GM18868 (cell line): Measurements from ENCODE around the gene DVL1.
"Not testable (repeated sequence)": the region's sequence is repeated elsewhere in the genome, so short reads cannot be mapped to it uniquely, and the experiment has no call there.

Source experiments
- ATAC-seq: cut with Tn5 transposase; IDR thresholded peaks from one replicate; pipeline ENCODE4 v1.9.1; 2021; ENCODE audit warnings: mild to moderate bottlenecking, moderate library complexity; ENCODE audit not compliant: unreplicated experiment

The DVL1 gene

DNA sequence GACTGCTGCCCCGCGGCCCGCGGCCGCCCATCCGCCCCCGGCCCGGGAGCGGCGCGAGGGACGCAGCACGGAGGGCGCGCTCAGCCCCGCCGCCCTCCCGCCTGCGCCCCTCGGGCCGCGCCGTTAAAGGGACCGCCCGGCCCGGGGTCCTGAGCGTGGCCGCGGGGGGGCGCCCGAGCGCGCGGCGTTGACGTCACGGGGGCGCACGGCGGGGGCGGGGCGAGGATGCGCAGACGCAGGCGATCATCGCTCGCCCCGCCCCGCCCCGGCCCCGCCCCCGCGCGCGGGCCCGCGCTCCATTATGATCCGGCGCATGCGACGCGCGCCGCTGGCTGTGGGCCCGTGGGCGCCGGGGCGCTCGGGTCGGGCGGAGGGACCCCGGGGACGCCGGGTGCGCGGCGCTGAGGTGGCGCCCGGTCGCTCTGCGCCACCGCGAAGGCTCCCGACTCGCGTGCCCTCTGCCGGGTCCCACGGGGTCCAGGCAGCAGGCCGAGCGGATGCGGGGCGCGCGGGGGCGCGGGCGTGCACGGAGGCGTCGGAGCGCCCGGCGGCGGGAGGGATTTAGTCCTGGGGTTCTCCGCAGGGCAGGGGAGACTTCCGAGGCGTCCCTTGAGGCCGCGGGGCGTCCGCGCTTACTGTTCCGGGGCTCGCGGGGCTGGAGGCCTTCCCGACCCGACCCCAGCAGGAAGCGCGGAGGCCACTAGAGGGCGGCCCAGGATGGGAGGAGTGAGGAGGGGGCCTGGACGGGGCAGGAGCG is at the start of gene DVL1:
DVL1 (minus strand) TSS at position 163 of the 757 bp plus-strand sequence. CDS start 353 bp downstream, outside the sequence.
- ATAC-seq: peak; percentile 65

GRCh38 chr1:1398677-1399186 is 49.5 kb upstream of the DVL1 start:
- ATAC-seq: no peak

DNA sequence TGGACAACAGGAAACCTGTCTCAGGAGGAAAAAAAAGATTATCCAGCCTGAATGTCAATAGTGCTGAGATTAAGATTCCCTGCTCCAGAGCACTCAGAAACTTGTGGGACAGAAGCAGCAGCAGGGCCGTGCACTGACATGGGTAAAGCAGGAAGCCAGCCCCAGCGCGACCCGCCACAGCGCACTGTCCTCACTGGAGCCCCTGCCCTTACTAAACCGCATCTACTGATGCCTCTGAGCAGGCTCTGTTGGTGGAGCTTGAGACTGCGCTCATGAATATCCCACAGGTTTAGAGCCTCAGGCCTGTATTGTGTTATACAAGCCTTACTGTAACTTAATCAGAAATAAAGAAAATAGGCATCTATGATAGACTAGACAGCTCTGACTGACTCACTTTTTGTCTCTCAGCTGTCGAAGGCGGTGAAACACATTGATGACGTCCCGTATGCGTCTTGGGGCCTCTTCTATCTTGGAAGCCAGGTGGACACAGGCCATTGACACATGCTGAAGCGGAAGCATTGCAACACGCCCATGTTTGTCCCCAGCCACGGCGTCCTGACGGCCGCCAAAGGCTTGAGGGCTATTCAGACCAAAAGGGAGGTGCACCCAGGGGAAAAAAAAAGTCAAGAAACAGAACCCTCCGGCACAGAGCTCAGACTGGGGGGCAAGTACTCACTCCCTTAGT is 48.8 kb upstream of the DVL1 start:
- no peak for ATAC-seq

GRCh38 chr1:1395166-1395565 is 45.9 kb upstream of the DVL1 start:
- no peak for ATAC-seq

GRCh38 chr1:1394116-1394515 is 44.9 kb upstream of the DVL1 start:
- no peak for ATAC-seq

DNA sequence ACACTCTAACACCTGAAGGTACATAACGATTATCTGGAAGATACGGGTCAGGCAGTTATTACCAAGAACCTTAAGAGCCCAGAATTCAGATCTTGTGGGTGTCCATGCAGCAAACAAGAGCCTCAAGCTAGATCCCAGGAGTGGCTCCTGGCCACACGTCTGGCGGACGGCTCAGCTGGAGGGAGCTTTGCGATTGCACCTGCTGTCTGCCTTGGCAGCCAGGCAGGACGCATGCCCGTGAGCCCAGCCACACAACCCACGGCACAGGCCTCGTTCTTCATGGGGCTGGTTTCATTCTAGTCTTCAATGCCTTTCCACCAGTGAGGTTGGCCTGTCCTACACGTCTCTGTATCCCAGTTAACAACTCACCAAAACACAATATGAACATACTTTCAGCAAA is 44.2 kb upstream of the DVL1 start:
- ATAC-seq: no peak

DNA sequence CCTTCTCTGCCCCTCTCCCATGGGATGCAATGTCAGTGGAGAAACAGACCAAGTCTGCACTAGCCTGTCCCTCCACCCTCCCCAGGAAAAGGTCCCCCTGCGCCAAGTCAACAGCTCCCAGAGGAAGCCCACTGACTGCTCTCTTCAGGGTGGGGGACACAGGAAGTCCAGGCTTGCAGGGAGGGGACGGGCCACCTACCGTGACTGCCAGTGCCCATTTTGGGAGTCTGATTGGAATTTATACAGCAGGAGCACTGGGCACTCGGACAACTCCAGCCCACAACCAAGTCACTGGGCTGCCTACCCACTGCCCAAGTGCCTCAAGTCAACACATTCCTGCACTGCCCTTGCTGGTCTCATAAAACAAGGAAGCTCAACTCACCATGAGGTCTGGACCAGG is 43.8 kb upstream of the DVL1 start:
- ATAC-seq: no peak

DNA sequence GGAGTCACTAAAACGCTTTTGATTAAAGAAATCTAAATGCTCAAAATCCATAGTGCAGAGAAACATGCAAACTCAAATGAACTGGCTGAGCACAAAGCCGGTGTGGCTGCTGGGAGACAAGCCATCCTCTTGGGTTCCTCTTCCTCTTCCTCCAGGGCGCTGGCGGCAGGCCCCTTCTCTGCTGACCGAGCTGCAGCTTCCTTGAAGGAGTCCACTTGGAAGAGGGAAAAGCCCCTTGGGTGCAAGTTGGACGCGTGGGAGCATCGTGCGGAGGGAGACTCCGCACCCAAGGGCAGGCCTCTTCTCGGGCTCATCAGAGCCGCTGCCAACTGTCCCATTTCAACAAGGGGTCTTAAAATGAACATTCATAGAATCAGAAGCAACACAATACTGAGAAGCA is 42.0 kb upstream of the DVL1 start:
- ATAC-seq: no peak

- no peak for ATAC-seq
Observed at GRCh38 chr1:1390675-1391074, 41.5 kb upstream of the DVL1 start.

DNA sequence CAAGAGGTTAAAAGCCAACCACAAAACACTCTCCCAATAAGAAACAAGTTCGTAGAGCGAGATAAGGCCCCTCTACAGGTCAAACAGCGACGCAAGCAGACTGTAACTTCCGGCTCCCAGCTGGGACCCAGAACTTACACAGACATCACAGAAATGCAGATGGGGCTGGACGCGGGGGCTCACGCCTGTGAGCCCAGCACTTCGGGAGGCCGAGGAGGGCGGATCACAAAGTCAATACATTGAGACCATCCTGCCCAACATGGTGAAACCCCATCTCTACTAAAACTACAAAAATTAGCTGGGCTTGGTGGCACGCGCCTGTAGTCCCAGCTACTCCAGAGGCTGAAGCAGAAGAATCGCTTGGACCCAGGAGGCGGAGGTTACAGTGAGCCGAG is 38.9 kb upstream of the DVL1 start:
- no peak for ATAC-seq

- no peak for ATAC-seq
Observed at GRCh38 chr1:1387098-1388077, 38.2 kb upstream of the DVL1 start.

DNA sequence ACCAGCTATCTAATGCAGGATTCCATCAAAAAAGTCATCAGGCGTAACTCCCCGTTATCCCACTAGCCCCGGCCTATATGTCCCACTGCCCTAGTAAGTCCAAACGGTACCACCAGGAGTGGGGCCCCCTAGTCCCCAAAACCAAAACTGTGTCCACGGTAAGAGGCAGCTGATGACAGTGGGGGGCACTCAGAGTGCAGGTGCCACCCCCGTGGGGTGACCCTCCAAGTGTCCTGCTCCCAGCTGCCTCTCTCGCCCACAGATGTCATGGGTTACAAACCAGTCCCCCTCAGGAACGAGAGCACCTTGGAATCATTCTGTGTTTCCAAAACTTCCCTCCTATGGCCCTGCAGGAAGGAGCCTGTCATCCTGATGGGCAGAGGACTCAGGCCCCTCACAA is 36.7 kb upstream of the DVL1 start:
- ATAC-seq: no peak

DNA sequence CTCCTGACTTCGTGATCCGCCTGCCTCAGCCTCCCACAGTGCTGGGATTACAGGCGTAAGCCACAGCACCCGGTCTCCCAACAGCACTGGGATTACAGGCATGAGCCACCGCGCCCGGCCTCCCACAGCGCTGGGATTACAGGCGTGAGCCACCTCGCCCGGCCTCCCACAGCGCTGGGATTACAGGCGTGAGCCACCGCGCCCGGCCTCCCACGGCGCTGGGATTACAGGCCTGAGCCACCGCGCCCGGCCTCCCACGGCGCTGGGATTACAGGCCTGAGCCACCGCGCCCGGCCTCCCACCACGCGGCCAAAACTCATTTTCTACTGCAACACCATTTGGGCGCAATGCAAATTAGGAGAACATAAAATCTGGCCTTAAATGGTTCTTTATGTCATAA is 36.1 kb upstream of the DVL1 start:
- not testable (repeated sequence) for ATAC-seq

DNA sequence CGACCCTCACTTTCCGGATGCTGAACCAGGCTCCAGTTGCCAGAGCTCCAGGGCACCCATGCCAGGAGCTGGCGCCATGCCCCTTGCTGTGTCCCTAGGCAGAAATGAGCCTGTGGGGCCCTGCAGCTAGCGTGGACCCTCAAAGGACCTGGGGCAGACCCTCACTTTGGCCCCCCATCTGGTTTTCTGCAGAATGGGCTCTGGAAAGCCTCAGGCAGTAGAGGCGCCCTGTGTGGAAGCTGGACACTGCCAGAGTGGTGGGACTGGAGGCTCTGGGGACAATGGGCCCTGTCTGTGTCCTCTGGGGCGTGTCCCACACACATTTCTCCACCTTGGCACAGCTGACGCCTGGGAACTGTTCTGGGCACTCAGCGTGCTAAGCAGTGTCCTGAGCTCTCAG is 32.1 kb upstream of the DVL1 start:
- ATAC-seq: no peak

DNA sequence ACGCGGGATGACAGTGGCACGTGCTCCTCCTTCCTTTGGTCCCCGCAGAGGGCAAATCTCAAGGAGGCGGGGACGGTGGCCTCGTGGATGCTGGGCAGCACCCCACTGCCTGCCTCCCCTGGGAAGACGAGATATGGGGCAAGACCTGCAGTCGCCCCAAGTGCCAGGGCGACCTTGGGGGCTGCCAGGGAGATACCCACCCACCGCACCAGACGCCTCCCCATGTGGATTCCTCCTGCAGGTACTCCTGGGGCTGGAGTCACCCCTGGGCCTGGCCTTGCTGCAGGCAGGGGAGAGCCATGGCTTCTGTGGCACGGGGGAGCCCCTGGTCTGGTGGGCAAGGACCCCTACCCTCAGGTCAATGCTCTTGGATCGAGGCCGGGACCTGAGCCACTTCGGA is 31.6 kb upstream of the DVL1 start:
- ATAC-seq: no peak

DNA sequence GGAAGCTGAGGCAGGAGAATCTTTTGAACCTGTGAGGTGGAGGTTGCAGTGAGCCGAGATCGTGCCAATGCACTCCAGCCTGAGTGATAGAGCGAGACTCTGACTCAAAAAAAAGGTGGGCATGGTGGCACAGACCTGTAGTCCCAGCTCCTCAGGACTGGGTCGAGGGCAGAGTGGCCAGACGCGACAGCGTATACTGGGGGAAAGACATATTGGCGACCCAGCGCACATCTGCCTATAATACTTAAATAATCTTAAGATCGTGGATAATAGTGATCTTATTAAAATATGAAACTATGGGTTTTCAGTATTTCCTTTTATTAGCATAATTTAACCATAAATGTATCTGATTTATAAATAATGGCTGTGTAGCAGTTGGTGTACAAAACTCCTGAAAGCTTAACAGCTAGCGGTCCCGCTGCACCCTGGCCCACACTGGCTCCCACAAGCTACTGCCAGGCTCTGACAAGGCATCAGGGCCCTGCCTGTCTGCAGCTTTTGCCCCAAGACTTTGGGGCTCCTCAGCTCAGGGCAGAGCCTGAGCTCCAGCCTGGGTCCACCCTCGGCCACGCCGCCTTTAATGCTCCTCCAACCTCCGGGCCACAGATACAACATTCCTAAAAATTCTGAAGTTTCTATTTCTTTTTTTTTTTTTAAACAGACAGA is 28.5 kb upstream of the DVL1 start:
- ATAC-seq: no peak

GRCh38 chr1:1376551-1377226 is 27.5 kb upstream of the DVL1 start:
- ATAC-seq: no peak

DNA sequence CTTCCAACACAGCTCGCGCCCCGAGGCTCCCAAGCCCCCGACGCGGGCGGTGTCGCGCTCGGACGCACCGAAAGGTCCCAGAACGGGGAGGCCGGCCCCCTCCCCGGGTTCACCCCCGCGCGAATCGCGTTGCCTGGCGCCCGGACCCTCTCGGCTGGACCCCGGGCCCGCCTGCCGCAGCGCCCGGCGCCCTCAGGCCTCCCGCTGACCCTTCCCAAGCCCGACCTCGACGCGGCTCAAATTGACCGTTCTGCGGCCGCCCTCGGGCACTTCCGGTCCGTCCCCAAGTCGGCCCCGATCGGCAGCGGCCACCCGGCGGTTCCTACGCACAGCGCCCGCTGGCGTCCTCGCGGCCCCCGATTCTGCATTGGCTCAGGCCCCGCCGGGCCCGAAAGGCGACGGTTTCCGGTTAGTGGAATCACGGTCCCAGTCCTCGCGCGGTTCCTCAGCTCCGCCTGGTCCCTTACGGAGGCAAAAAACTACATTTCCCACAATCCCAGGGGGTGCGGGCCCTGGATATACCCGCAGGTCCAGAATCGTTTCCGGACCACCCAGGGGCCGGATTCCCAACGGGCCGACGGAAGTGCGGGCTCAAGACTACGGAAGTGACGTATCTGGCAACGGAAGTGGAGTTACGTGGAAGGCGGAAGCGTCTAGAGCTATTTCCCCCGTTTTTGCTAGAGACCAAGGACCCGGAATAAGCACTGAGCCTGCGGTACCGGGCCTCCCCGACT is 25.9 kb upstream of the DVL1 start, which contains the start of gene AURKAIP1:
AURKAIP1 (minus strand) TSS at position 279 of the 734 bp plus-strand sequence. CDS start 451 bp downstream, outside the sequence.
- ATAC-seq: peak; percentile 86

DNA sequence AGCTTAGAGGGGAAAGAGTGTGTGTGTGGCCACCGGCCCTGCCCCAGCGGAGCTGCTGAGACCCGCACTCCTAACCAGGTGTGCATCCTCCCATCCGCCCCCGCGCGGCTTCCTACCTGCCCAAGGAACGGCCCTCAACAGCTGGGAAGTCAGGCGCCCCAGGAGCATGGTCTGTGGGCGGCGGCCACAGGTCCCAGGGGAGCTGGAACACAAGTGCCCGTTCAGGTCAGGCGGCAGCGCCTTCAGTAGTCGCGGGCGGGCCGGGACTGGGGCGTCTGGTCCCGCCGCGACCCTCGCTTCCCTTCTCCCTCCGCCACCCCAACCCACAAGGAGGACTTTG is 25.3 kb upstream of the DVL1 start:
- ATAC-seq: peak; percentile 4
